MM.1S (cell line): ENCODE results near the gene PRM2.

Experiments used
- DNase-seq: peaks from one replicate; pipeline ENCODE4 v3.0.0-alpha.2; 2015
- H2AFZ ChIP-seq: fragments of 300-600 bp; sonication (generic); 2 replicates; pipeline ENCODE4 v1.6.0; 2016; ENCODE audit warnings: antibody characterized with exemption, low read length
- H3F3A ChIP-seq: fragments of 300-600 bp; sonication (generic); 2 replicates; pipeline ENCODE4 v1.6.1; 2016; ENCODE audit warnings: mild to moderate bottlenecking, antibody characterized with exemption, low read length, moderate library complexity, mixed read lengths; ENCODE audit not compliant: insufficient read depth
- H3K27ac ChIP-seq: fragments of 300-600 bp; sonication (generic); 2 replicates; pipeline ENCODE4 v1.5.1; 2016; ENCODE audit warnings: mild to moderate bottlenecking, low read length
- H3K27me3 ChIP-seq: fragments of 300-600 bp; sonication (generic); replicated peaks from 2 replicates; pipeline ENCODE4 v1.6.0; 2016; ENCODE audit warnings: low read length; ENCODE audit not compliant: insufficient read depth
- H3K36me3 ChIP-seq: fragments of 300-600 bp; sonication (generic); replicated peaks from 2 replicates; pipeline ENCODE4 v1.6.1; 2016; ENCODE audit warnings: mild to moderate bottlenecking, low read length, mixed read lengths; ENCODE audit not compliant: insufficient read depth
- H3K4me1 ChIP-seq: fragments of 300-600 bp; sonication (generic); 2 replicates; pipeline ENCODE4 v1.6.1; 2016; ENCODE audit warnings: low read length, mixed read lengths
- H3K4me2 ChIP-seq: fragments of 300-600 bp; sonication (generic); 2 replicates; pipeline ENCODE4 v1.6.0; 2016; ENCODE audit warnings: low read depth, low read length
- H3K4me3 ChIP-seq: fragments of 300-600 bp; sonication (generic); 2 replicates; pipeline ENCODE4 v1.5.1; 2016; ENCODE audit warnings: low read length, mixed read lengths
- H3K79me2 ChIP-seq: fragments of 300-600 bp; sonication (generic); 2 replicates; pipeline ENCODE4 v1.6.1; 2016; ENCODE audit warnings: mixed run types, low read length, mixed read lengths
- H3K9ac ChIP-seq: fragments of 300-600 bp; sonication (generic); 2 replicates; pipeline ENCODE4 v1.6.1; 2016; ENCODE audit warnings: low read length, mixed read lengths
- H3K9me2 ChIP-seq: fragments of 300-600 bp; sonication (generic); replicated peaks from 2 replicates; pipeline ENCODE4 v1.6.1; 2016; ENCODE audit warnings: mild to moderate bottlenecking, low read length, mixed read lengths; ENCODE audit not compliant: insufficient read depth
- H3K9me3 ChIP-seq: fragments of 300-600 bp; sonication (generic); replicated peaks from 2 replicates; pipeline ENCODE4 v1.6.1; 2016; ENCODE audit warnings: mild to moderate bottlenecking, low read length, mixed read lengths; ENCODE audit not compliant: insufficient read depth
- H4K20me1 ChIP-seq: fragments of 300-600 bp; sonication (generic); 2 replicates; pipeline ENCODE4 v1.6.1; 2016; ENCODE audit warnings: mild to moderate bottlenecking, low read length, moderate library complexity, mixed read lengths; ENCODE audit not compliant: insufficient read depth
- CTCF ChIP-seq: fragments of 300-600 bp; sonication (generic); IDR thresholded peaks from 2 replicates; pipeline ENCODE4 v1.5.1; 2016; ENCODE audit warnings: antibody characterized with exemption, low read length, mixed read lengths
- EZH2 ChIP-seq: fragments of 300-600 bp; sonication (generic); optimal IDR thresholded peaks from 2 replicates; pipeline ENCODE3; 2017; ENCODE audit warnings: low read depth, mild to moderate bottlenecking, antibody characterized with exemption, low read length, mixed read lengths
- EZH2phosphoT487 ChIP-seq: fragments of 300-600 bp; sonication (generic); IDR thresholded peaks from 2 replicates; pipeline ENCODE4 v1.6.1; 2018; ENCODE audit warnings: antibody characterized with exemption, low read length

PRM2 gene

DNA sequence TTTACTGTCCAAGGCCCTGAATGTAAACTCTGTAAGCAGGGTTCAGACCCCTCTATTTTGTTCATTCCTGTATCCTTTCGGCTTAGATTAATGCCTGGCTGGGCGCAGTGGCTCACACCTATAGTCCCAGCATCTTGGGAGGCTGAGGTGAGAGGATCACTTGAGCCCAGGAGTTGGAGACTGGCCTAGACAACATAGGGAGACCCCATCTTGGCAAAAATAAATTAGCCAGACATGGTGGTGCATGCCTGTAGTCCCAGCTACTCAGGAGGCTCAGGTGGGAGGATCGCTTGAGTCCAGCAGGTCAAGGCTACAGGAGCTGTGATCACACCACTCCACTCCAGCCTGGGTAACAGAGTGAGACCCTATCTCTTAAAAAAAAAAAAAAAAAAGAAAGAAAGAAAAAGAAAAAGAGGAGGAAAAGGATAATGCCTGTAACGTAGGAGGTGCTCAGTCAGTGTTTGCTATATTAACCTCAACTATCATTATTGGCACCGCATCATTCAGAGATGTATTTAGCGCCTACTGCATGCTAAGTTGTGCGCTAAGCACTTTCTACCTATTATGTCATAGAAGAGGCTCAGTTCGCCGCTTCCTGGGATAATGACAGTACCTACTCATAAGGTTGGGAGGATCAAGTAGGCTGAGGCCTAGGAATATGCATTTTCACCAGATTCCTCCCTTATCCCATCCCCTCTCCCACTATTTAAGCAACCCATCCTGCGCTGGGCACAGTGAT lies 25.3 kb downstream of the PRM2 start:
- peaks cover 4% of the 10 kb centered on the region for H3K79me2 ChIP-seq
- DNase-seq, result no peak
- H3K9me3 ChIP-seq, result no peaks in the 10 kb centered on the region
- no peak overlapping the region for H3K4me2 ChIP-seq
- TF ChIP-seq CTCF, result no peak
- H3K4me3 ChIP-seq, result no peak overlapping the region
- H3K9ac ChIP-seq, result no peak overlapping the region
- no peaks in the 10 kb centered on the region for H3K27me3 ChIP-seq
- peaks cover 9% of the 10 kb centered on the region for H3K4me1 ChIP-seq
- no peaks in the 10 kb centered on the region for H4K20me1 ChIP-seq
- no peaks in the 10 kb centered on the region for H3K9me2 ChIP-seq
- H3K36me3 ChIP-seq, result no peaks in the 10 kb centered on the region
- no peak overlapping the region for H2AFZ ChIP-seq
- H3F3A ChIP-seq, result no peaks in the 10 kb centered on the region
- no peak overlapping the region for H3K27ac ChIP-seq

DNA sequence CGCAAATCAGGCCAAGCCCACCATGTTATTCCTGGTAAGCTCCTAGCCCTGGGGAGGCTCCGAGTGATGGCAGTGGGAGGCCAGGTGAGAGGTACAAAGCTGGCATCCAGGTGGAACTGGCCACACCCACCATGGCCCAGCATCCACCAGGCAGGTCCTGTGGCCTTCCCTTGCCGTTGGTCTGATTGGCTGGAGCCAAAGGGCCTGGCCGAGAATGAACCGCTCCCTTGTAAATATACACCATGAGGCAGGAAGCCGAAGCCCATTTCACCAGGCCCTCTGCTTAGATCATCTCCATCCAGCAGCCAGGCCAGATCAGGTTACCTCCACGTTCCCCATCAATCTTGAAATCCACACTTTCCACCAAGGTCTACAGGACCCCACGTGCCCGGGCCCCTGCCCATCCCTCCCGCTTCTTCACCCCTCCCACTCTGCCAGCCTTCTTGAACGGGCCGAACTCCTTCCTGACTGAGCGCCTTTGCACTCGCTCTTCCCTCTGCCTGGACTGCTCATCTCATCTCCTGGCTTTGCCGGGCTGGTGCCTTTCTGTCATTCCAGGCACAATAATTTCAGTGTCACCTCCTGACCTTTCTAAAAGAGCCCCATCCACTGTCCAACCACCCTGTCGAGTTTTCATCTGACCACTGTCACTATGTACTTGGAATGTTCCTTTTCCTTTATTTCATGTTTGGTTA lies 26.0 kb downstream of the PRM2 start:
- H3K4me3 ChIP-seq, result no peak overlapping the region
- no peaks in the 10 kb centered on the region for H4K20me1 ChIP-seq
- H3K36me3 ChIP-seq, result no peaks in the 10 kb centered on the region
- no peak for DNase-seq
- H3K9me3 ChIP-seq, result no peaks in the 10 kb centered on the region
- H3F3A ChIP-seq, result no peaks in the 10 kb centered on the region
- H3K4me1 ChIP-seq, result peaks cover 16% of the 10 kb centered on the region
- no peak overlapping the region for H3K4me2 ChIP-seq
- H3K9me2 ChIP-seq, result no peaks in the 10 kb centered on the region
- H3K9ac ChIP-seq, result no peak overlapping the region
- H3K27ac ChIP-seq, result no peak overlapping the region
- no peaks in the 10 kb centered on the region for H3K27me3 ChIP-seq
- TF ChIP-seq EZH2phosphoT487 (no peak), CTCF (no peak), EZH2 (no peak)
- H2AFZ ChIP-seq, result no peak overlapping the region
- H3K79me2 ChIP-seq, result peaks cover 4% of the 10 kb centered on the region

DNA sequence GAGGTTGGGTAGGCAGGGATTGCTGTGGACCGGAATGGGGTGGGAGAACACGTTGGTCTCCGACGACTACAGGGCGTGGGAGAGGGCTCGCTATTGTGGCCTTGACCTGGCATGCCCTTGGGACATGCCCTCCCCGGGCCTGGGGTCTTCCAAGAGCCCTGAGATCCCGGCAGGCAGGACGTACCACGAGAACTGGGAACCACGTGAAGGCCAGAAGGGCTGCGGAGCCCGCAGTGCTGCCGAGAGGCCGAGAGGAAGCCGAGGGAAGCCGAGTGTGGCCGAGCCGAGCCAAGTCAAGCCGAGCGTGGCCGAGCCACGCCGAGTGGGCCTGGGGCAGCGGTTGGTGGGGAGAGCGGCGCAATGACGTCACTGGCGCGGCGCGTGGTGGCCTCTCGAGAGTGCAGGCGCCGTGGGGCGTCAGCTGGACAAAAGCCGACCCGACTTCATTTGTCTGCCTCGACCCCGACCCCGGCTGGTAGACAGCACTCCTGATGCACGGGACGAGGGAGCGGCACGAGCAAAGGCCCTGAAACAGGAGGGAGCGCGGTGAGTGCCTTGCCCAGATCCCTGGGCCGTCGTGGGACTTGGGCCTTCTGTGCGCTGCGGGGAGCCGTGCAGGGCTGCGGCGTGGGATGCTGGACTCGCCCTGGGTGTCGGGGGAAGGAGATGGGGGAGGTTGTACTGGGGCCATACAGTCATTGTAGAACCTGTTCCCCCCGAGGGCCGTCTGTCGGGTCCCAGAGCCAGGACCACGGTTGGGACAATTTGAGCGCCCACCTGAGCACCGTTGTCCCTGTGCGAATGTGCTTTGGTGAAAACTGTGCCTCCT lies 26.8 kb downstream of the PRM2 start:
- Histone ChIP-seq H3K9me3 (no peaks in the 10 kb centered on the region), H3K4me2 (no peak overlapping the region), H2AFZ (no peak overlapping the region), H3K9me2 (no peaks in the 10 kb centered on the region), H4K20me1 (no peaks in the 10 kb centered on the region), H3K4me3 (no peak overlapping the region), H3K27me3 (no peaks in the 10 kb centered on the region), H3K79me2 (peaks cover under 1% of the 10 kb centered on the region), H3K27ac (no peak overlapping the region), H3F3A (no peaks in the 10 kb centered on the region), H3K36me3 (no peaks in the 10 kb centered on the region), H3K9ac (no peak overlapping the region), H3K4me1 (peaks cover 17% of the 10 kb centered on the region)
- DNase-seq, result no peak
- TF ChIP-seq EZH2phosphoT487 (no peak), CTCF (no peak), EZH2 (no peak)
